ENCODE data around the gene RPS10. TPM values are rescaled to one million over a fixed set of nuclear protein-coding genes. Genes with fewer than 3 reads are reported as not detected.

RPS10 gene
- total and polyA plus RNA-seq, 2 of the 8 experiments (the other 6 are each of a cell fraction or from before 2014, with no cell fraction given): 2,408 to 11,142 TPM

DNA sequence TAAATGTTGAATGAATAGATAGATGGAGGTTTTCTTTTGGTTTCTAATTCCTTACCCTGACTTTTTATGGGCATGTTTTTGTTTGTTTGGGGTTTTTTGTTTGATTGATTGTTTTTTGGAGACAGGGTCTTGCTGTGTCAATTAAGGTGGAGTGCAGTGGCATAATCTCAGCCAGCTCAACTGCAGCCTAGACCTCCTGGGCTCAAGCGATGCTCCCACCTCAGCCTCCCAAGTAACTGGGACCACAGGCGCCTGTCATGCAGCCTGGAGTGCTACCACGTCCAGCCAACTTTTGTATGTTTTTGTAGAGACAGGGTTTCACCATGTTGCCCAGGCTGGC lies 31.9 kb downstream of the RPS10 start:
- Histone ChIP-seq H4K5ac (ENCODE audit: insufficient read length, low read depth, low read length) (no peak overlapping the region), H3K27ac (ENCODE audit: low read depth, low read length) (no peak overlapping the region), H3K23me2 (ENCODE audit: low read depth, low read length) (peaks cover 5% of the 10 kb centered on the region; the same call in 1 of the 2 replicates), H2BK20ac (ENCODE audit: low read length) (no peak overlapping the region), H3K4ac (replicated peaks; ENCODE audit: insufficient read length, low read depth, low read length) (no peak overlapping the region), H2BK15ac (ENCODE audit: low read length) (no peak overlapping the region), H2AK5ac (ENCODE audit: low read depth, low read length) (no peak overlapping the region), H4K91ac (replicated peaks; ENCODE audit: insufficient read length, low read length) (no peak overlapping the region), H2BK5ac (ENCODE audit: low read depth, low read length) (no peak overlapping the region), H2BK120ac (replicated peaks; ENCODE audit: low read depth, low read length) (no peak overlapping the region), H3K18ac (ENCODE audit: extremely low read depth, low read length) (no peak overlapping the region; the same call in 1 of the 2 replicates), H3K4me3 (ENCODE audit: extremely low read depth in 1 of 4, insufficient read depth in 2 of 4, low read depth in 3 of 4, low read length in 4 of 4) (no peak overlapping the region), H4K8ac (ENCODE audit: extremely low read depth, insufficient read depth, low read length) (no peak overlapping the region; the same call in 1 of the 2 replicates), H3K27me3 (replicated peaks in 1 of 4; ENCODE audit: control insufficient read depth in 3 of 4, extremely low read depth in 1 of 4, insufficient read depth in 3 of 4, low read length in 3 of 4) (no peaks in the 10 kb centered on the region), H3K14ac (ENCODE audit: insufficient read length) (no peak overlapping the region), H3K36me3 (ENCODE audit: control insufficient read depth in 2 of 4, insufficient read depth in 4 of 4, low read length in 3 of 4) (no peaks in the 10 kb centered on the region), H2AFZ (ENCODE audit: low read length) (no peak overlapping the region), H4K20me1 (replicated peaks in 1 of 2; ENCODE audit: control insufficient read depth in 1 of 2, insufficient read depth in 2 of 2, low read length in 2 of 2) (peaks cover 0 to 2% of the 10 kb centered on the region in 2 experiments), H3K23ac (ENCODE audit: insufficient read length) (no peak overlapping the region), H2BK12ac (ENCODE audit: low read depth, low read length) (no peak overlapping the region; the same call in 1 of the 2 replicates), H3K4me2 (ENCODE audit: insufficient read depth in 1 of 2, low read depth in 2 of 2, low read length in 2 of 2) (no peak overlapping the region), H3K9me3 (ENCODE audit: insufficient read depth in 2 of 2, low read depth in 1 of 2, low read length in 1 of 2) (peaks cover 4 to 7% of the 10 kb centered on the region in 2 experiments; a peak in 1 of 4 replicates), H3K79me2 (ENCODE audit: control insufficient read depth in 1 of 2, insufficient read depth in 2 of 2, low read length in 2 of 2) (peaks cover 4 to 27% of the 10 kb centered on the region in 2 experiments), H3K9ac (replicated peaks in 1 of 4; ENCODE audit: extremely low read depth in 1 of 4, low read depth in 3 of 4, low read length in 3 of 4) (no peak overlapping the region), H3K56ac (replicated peaks; ENCODE audit: insufficient read length, low read depth, low read length) (no peak overlapping the region), H3K79me1 (ENCODE audit: low read depth, low read length) (0 out of 2 replicates have a peak, but pooled peaks cover 3% of the 10 kb centered on the region), H3K4me1 (replicated peaks in 1 of 4; ENCODE audit: control insufficient read depth in 3 of 4, insufficient read depth in 4 of 4, low read length in 3 of 4) (peaks cover 0 to 4% (median 0%) of the 10 kb centered on the region in 4 experiments; a peak in 2 of 7 replicates)
- TF ChIP-seq ASH2L (IDR thresholded peaks at IDR 0.05; ENCODE audit: low read length): no peak
- no peak for DNase-seq (ENCODE audit: low read depth in 1 of 2, low spot score in 2 of 2)
- WGBS, 2 experiments (ENCODE audit: extremely low coverage in 1 of 2, insufficient coverage in 1 of 2, insufficient read length in 1 of 2, insufficient replicate concordance in 2 of 2, low coverage in 1 of 2, low lambda C conversion rate in 2 of 2, missing lambda C conversion rate in 1 of 2): 80% methylated on average over 3 of the region's 3 CpGs; no CpG with 5 or more reads in 1 of the 2 experiments
- no peak for FAIRE-seq
- ChIA-PET POLR2A (ENCODE audit: partially characterized antibody) (interaction anchor here (0.7 to 9.4 kb wide), 2 partner anchors 25 to 367 kb away, joined by 3 to 108 read pairs; no protein-coding TSS in a partner anchor), CTCF (ENCODE audit: partially characterized antibody) (interaction anchor here (1.1 to 1.6 kb wide), 3 partner anchors 32 to 198 kb away, joined by 3 to 4 read pairs (median 3); partner anchors contain the start of gene RPS10)
